H9 (cell line): Measurements from ENCODE around the gene ACTN2. TPM values are rescaled to one million over a fixed set of nuclear protein-coding genes. Genes with fewer than 3 reads are reported as not detected.
A peak's percentile ranks its signal among the peaks of the same experiment; 100 is the strongest.

Experiments used
- DNase-seq: peaks from one replicate; pipeline ENCODE4 v3.0.0-alpha.2; 2017
- H2AFZ ChIP-seq: one replicate; pipeline ENCODE4 v1.6.1; 2013; ENCODE audit warnings: mild to moderate bottlenecking, low read length, control low read depth, moderate library complexity
- H2AK5ac ChIP-seq: 2 replicates; pipeline ENCODE4 v1.6.1; 2013; ENCODE audit warnings: low read length, control low read depth, mixed read lengths; ENCODE audit not compliant: insufficient read length
- H2BK120ac ChIP-seq: one replicate; pipeline ENCODE4 v1.6.1; 2013; ENCODE audit warnings: low read depth, mild to moderate bottlenecking, low read length, control low read depth, inconsistent platforms; ENCODE audit not compliant: poor library complexity, severe bottlenecking
- H2BK12ac ChIP-seq: 2 replicates; pipeline ENCODE4 v1.6.1; 2013; ENCODE audit warnings: low read length, control low read depth, mixed read lengths, low read depth; ENCODE audit not compliant: insufficient read length
- H2BK15ac ChIP-seq: 2 replicates; pipeline ENCODE4 v1.6.1; 2013; ENCODE audit warnings: low read depth, low read length, control low read depth
- H2BK20ac ChIP-seq: one replicate; pipeline ENCODE4 v1.6.1; 2013; ENCODE audit warnings: low read depth, mild to moderate bottlenecking, low read length, control low read depth, inconsistent platforms; ENCODE audit not compliant: poor library complexity, severe bottlenecking
- H2BK5ac ChIP-seq: 2 replicates; pipeline ENCODE4 v1.6.1; 2013; ENCODE audit warnings: low read length, control low read depth, mixed read lengths; ENCODE audit not compliant: insufficient read length
- H3K14ac ChIP-seq: 2 replicates; pipeline ENCODE4 v1.6.1; 2013; ENCODE audit warnings: low read length, control low read depth; ENCODE audit not compliant: insufficient read depth
- H3K18ac ChIP-seq: 2 replicates; pipeline ENCODE4 v1.6.1; 2013; ENCODE audit warnings: low read depth, mild to moderate bottlenecking, mixed read lengths, low read length, control low read depth; ENCODE audit not compliant: insufficient read length
- H3K23ac ChIP-seq: 2 replicates; pipeline ENCODE4 v1.6.1; 2013; ENCODE audit warnings: low read length, control low read depth, mixed read lengths, low read depth; ENCODE audit not compliant: insufficient read length
- H3K23me2 ChIP-seq: 2 replicates; pipeline ENCODE4 v1.6.1; 2013; ENCODE audit warnings: low read depth, mild to moderate bottlenecking, mixed read lengths, low read length, control low read depth; ENCODE audit not compliant: insufficient read length, poor library complexity, severe bottlenecking
- H3K27ac ChIP-seq: 2 replicates; pipeline ENCODE4 v1.5.1; 2013; ENCODE audit warnings: low read length, control low read depth, mixed read lengths, low read depth; ENCODE audit not compliant: insufficient read length
- H3K27me3 ChIP-seq: 2 replicates; pipeline ENCODE4 v1.6.1; 2013; ENCODE audit warnings: low read length, control low read depth, inconsistent platforms; ENCODE audit not compliant: insufficient read depth
- H3K4ac ChIP-seq: 2 replicates; pipeline ENCODE4 v1.6.1; 2013; ENCODE audit warnings: low read depth, mild to moderate bottlenecking, control low read depth, inconsistent platforms, low read length, moderate library complexity
- H3K4me1 ChIP-seq: 2 replicates; pipeline ENCODE4 v1.6.1; 2013; ENCODE audit warnings: low read length, control low read depth, inconsistent platforms; ENCODE audit not compliant: insufficient read depth
- H3K4me2 ChIP-seq: 2 replicates; pipeline ENCODE4 v1.6.1; 2013; ENCODE audit warnings: low read length, control low read depth, mixed read lengths; ENCODE audit not compliant: insufficient read length, insufficient read depth
- H3K56ac ChIP-seq: 2 replicates; pipeline ENCODE4 v1.6.1; 2013; ENCODE audit warnings: low read depth, mild to moderate bottlenecking, mixed read lengths, low read length, control low read depth; ENCODE audit not compliant: insufficient read length
- H3K79me1 ChIP-seq: 2 replicates; pipeline ENCODE4 v1.6.1; 2013; ENCODE audit warnings: low read depth, mild to moderate bottlenecking, moderate library complexity, low read length, control low read depth, inconsistent platforms; ENCODE audit not compliant: insufficient read depth, poor library complexity, severe bottlenecking
- H3K79me2 ChIP-seq: 2 replicates; pipeline ENCODE4 v1.6.1; 2013; ENCODE audit warnings: low read length, control low read depth, inconsistent platforms; ENCODE audit not compliant: insufficient read depth
- H3K9ac ChIP-seq: 2 replicates; pipeline ENCODE4 v1.6.1; 2013; ENCODE audit warnings: low read length, control low read depth, mixed read lengths; ENCODE audit not compliant: insufficient read length; ENCODE audit errors: extremely low read depth
- H3K9me3 ChIP-seq: one replicate; pipeline ENCODE4 v1.6.1; 2013; ENCODE audit warnings: low read depth, low read length, inconsistent platforms; ENCODE audit not compliant: control insufficient read depth
- H3T11ph ChIP-seq: one replicate; pipeline ENCODE4 v1.6.1; 2013; ENCODE audit warnings: mild to moderate bottlenecking, low read length, control low read depth, inconsistent platforms
- H4K20me1 ChIP-seq: one replicate; pipeline ENCODE4 v1.6.1; 2013; ENCODE audit not compliant: control insufficient read depth, insufficient read length, insufficient read depth
- H4K5ac ChIP-seq: 2 replicates; pipeline ENCODE4 v1.6.1; 2013; ENCODE audit warnings: low read depth, mild to moderate bottlenecking, mixed read lengths, low read length, control low read depth; ENCODE audit not compliant: insufficient read length
- H4K8ac ChIP-seq: replicated peaks from 2 replicates; pipeline ENCODE4 v1.6.1; 2013; ENCODE audit warnings: low read length, control low read depth, mixed read lengths, low read depth; ENCODE audit not compliant: insufficient read length
- H4K91ac ChIP-seq: 2 replicates; pipeline ENCODE4 v1.6.1; 2013; ENCODE audit warnings: low read depth, mild to moderate bottlenecking, moderate library complexity, mixed read lengths, low read length, control low read depth; ENCODE audit not compliant: insufficient read length
- H3K27ac Mint-ChIP-seq, 3 experiments: 2 replicates in 2 of 3; 3 replicates in 1 of 3; pipeline ENCODE4 v1.8.0; 2020 to 2021; ENCODE audit warnings: mixed read lengths in 3 of 3, mild to moderate bottlenecking in 1 of 3, moderate library complexity in 1 of 3
- H3K27me3 Mint-ChIP-seq: 2 replicates; pipeline ENCODE4 v1.8.0; 2021; ENCODE audit warnings: low read depth, mild to moderate bottlenecking, moderate library complexity, mixed read lengths
- H3K36me3 Mint-ChIP-seq, 3 experiments: 2 replicates in 2 of 3; 3 replicates in 1 of 3; pipeline ENCODE4 v1.8.0; 2020 to 2021; ENCODE audit warnings: low read depth in 3 of 3, mixed read lengths in 3 of 3; ENCODE audit not compliant: insufficient read depth in 1 of 3
- H3K4me1 Mint-ChIP-seq, 2 experiments: 2 replicates each; pipeline ENCODE4 v1.8.0; 2020; ENCODE audit warnings: mixed read lengths in 2 of 2
- H3K4me3 Mint-ChIP-seq, 2 experiments: 2 replicates in 1 of 2; 3 replicates in 1 of 2; pipeline ENCODE4 v1.8.0; 2020 to 2021; ENCODE audit warnings: mild to moderate bottlenecking in 2 of 2, mixed read lengths in 2 of 2, moderate library complexity in 1 of 2
- H3K9me3 Mint-ChIP-seq, 2 experiments: 2 replicates in 1 of 2; 3 replicates in 1 of 2; pipeline ENCODE4 v1.8.0; 2020; ENCODE audit warnings: mild to moderate bottlenecking in 2 of 2, mixed read lengths in 2 of 2, moderate library complexity in 1 of 2
- WGBS: extraction: QIAGEN DNeasy Blood & Tissue Kit; methylation state at CpG from one replicate; pipeline ENCODE4 v1.1.7; 2013; ENCODE audit warnings: missing lambda C conversion rate, low lambda C conversion rate, mixed read lengths; ENCODE audit not compliant: insufficient read length; ENCODE audit errors: extremely low coverage; 5-methylcytosine and 5-hydroxymethylcytosine counted together
- total RNA-seq: library from RNA; stranded (reverse); gene quantifications from 2 replicates; pipeline ENCODE4 v1.2.1, GENCODE V29; 2021
- TF ChIP-seq, protein P1 (sequence below): fragments of 200-600 bp; sonication (generic); conservative IDR thresholded peaks from 3 replicates; pipeline ENCODE4 v1.8.0; 2021; ENCODE audit warnings: antibody characterized with exemption, mild to moderate bottlenecking

Gene ACTN2
- total RNA-seq, 1 experiment from 2014 or later: 2.3 TPM

DNA sequence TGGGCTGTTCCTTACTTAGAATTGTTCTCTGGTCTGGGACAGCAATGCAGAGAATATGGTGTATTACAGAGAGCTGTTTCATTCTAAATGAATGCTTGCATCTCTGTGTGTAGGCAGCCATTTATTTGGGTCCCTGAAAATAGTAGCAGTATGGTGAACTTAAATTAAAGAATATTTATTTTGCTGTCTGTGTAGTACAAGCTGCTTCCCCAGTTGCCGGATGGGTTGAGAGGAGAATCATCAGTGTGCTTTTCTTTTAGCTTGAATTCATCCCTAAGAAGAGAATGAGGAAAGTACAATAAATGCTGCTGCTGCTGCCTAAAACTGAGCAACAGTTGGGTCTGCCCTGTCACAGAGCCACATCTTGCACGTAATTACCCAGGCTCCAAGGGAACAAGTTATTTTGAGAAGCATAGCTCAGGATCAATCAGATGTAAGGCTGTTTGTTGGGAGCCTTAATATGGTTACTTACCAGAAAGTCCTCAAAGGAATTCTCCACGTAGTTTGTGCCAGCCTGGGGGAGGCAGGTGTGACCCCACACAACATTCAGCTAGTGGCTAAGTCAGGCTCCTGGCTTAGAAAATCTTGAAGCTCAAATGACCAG, 16.6 kb downstream of the ACTN2 start:
- Histone ChIP-seq H2BK15ac (no peak overlapping the region), H2BK12ac (no peak overlapping the region), H4K8ac (no peak overlapping the region), H3K4ac (no peak overlapping the region), H3K9ac (no peak overlapping the region), H2BK120ac (no peak overlapping the region), H3K9me3 (no peaks in the 10 kb centered on the region), H3K18ac (no peak overlapping the region), H3K14ac (no peak overlapping the region), H3T11ph (no peak overlapping the region), H3K79me1 (no peaks in the 10 kb centered on the region), H3K4me2 (no peak overlapping the region), H2AFZ (no peak overlapping the region), H3K56ac (no peak overlapping the region), H4K5ac (no peak overlapping the region), H3K23ac (no peak overlapping the region), H3K27me3 (no peaks in the 10 kb centered on the region), H3K23me2 (no peaks in the 10 kb centered on the region), H4K91ac (no peak overlapping the region), H3K79me2 (no peaks in the 10 kb centered on the region), H3K4me1 (no peaks in the 10 kb centered on the region), H2BK20ac (no peak overlapping the region), H2AK5ac (no peak overlapping the region), H4K20me1 (no peaks in the 10 kb centered on the region), H2BK5ac (no peak overlapping the region), H3K27ac (no peak overlapping the region)
- no CpG with 5 or more reads among the region's 3 CpGs for WGBS
- TF ChIP-seq, protein P1, sequence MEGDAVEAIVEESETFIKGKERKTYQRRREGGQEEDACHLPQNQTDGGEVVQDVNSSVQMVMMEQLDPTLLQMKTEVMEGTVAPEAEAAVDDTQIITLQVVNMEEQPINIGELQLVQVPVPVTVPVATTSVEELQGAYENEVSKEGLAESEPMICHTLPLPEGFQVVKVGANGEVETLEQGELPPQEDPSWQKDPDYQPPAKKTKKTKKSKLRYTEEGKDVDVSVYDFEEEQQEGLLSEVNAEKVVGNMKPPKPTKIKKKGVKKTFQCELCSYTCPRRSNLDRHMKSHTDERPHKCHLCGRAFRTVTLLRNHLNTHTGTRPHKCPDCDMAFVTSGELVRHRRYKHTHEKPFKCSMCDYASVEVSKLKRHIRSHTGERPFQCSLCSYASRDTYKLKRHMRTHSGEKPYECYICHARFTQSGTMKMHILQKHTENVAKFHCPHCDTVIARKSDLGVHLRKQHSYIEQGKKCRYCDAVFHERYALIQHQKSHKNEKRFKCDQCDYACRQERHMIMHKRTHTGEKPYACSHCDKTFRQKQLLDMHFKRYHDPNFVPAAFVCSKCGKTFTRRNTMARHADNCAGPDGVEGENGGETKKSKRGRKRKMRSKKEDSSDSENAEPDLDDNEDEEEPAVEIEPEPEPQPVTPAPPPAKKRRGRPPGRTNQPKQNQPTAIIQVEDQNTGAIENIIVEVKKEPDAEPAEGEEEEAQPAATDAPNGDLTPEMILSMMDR: no peak
- H3K27ac Mint-ChIP-seq: peak overlapping the region in 1 of 3 experiments; percentile 93; a peak in 2 of 7 replicates
- no peaks in the 10 kb centered on the region for H3K9me3 Mint-ChIP-seq
- peaks cover 3 to 9% of the 10 kb centered on the region in 2 experiments; a peak in 3 of 4 replicates for H3K4me1 Mint-ChIP-seq
- no peak for DNase-seq
- H3K27me3 Mint-ChIP-seq: no peaks in the 10 kb centered on the region; the same call in 1 of the 2 replicates
- no peaks in the 10 kb centered on the region for H3K36me3 Mint-ChIP-seq
- H3K4me3 Mint-ChIP-seq: no peak overlapping the region
